GM21786 (cell line): ENCODE measurements around the gene UGT1A9.

Source experiments
- ATAC-seq: cut with Tn5 transposase; IDR thresholded peaks from one replicate; pipeline ENCODE4 v1.9.1; 2021; ENCODE audit not compliant: unreplicated experiment

The UGT1A9 gene

GRCh38 chr2:233754872-233755611, 83.3 kb downstream of the UGT1A9 start:
- no peak for ATAC-seq

- ATAC-seq, result no peak
Observed at GRCh38 chr2:233756429-233757081, 84.9 kb downstream of the UGT1A9 start.

GRCh38 chr2:233758141-233758540, 86.4 kb downstream of the UGT1A9 start:
- no peak for ATAC-seq

GRCh38 chr2:233758849-233759248, 87.2 kb downstream of the UGT1A9 start:
- ATAC-seq, result no peak

- no peak for ATAC-seq
Observed at GRCh38 chr2:233760043-233760442, 88.3 kb downstream of the UGT1A9 start, which contains the start of gene UGT1A1. TSS of gene UGT1A1 (plus strand) at chr2:233760270. CDS start at chr2:233760288, 18 bp downstream.

GRCh38 chr2:233761040-233761769, 89.5 kb downstream of the UGT1A9 start:
- no peak for ATAC-seq

DNA sequence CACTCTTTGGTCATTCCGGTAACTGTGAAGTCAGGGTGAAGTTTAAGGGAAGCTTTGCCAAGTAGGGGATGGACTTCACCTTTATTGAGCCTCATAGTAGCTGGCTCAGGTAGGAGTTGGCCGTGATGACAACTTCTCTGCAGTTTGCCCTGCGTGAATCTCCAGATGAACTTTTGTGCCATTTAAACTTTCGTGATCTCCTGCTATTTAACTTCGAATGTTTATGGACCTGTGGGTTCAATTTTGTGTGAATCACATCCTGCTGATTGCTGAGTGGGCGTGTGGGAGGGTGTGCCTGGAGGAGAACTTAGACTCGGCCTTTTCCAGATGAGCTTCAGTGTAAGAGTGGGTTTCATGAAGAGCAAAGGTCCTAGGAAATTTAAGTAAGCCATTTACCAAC, 92.6 kb downstream of the UGT1A9 start:
- no peak for ATAC-seq

DNA sequence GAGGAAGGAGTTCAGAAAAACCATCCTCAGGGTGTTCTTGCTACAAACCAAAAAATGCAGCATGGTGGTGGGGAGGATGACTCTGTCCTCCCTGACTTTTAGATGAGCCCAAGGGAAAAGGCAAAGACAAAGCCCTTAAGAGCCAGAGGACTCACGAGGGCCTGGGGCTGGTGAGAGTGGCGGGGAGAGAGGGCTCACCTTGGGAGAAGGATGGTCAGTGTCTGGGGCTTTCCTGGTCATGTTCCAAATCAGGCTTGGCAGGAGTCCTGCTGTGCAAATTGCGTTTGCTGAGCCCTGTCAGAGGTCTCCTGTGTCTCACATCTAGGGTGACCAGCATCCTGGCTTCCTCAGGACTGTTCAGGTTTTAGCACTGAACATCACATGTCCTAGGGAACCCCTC, 93.1 kb downstream of the UGT1A9 start:
- ATAC-seq, result no peak

GRCh38 chr2:233766416-233766815, 94.7 kb downstream of the UGT1A9 start:
- ATAC-seq, result no peak

DNA sequence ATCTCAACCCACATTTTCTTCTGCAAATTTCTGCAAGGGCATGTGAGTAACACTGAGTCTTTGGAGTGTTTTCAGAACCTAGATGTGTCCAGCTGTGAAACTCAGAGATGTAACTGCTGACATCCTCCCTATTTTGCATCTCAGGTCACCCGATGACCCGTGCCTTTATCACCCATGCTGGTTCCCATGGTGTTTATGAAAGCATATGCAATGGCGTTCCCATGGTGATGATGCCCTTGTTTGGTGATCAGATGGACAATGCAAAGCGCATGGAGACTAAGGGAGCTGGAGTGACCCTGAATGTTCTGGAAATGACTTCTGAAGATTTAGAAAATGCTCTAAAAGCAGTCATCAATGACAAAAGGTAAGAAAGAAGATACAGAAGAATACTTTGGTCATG, 96.4 kb downstream of the UGT1A9 start:
- no peak for ATAC-seq

- no peak for ATAC-seq
Observed at GRCh38 chr2:233769260-233769659, 97.6 kb downstream of the UGT1A9 start.

- no peak for ATAC-seq
Observed at GRCh38 chr2:233772153-233772552, 100.5 kb downstream of the UGT1A9 start.

DNA sequence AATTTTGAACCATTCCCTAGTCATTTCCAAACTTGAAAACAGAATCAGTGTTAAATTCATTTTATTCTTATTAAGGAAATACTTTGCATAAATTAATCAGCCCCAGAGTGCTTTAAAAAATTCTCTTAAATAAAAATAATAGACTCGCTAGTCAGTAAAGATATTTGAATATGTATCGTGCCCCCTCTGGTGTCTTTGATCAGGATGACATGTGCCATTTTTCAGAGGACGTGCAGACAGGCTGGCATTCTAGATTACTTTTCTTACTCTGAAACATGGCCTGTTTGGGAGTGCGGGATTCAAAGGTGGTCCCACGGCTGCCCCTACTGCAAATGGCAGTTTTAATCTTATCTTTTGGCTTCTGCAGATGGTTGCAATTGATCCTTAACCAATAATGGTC, 100.9 kb downstream of the UGT1A9 start:
- no peak for ATAC-seq

- no peak for ATAC-seq
Observed at GRCh38 chr2:233773854-233774253, 102.2 kb downstream of the UGT1A9 start.

DNA sequence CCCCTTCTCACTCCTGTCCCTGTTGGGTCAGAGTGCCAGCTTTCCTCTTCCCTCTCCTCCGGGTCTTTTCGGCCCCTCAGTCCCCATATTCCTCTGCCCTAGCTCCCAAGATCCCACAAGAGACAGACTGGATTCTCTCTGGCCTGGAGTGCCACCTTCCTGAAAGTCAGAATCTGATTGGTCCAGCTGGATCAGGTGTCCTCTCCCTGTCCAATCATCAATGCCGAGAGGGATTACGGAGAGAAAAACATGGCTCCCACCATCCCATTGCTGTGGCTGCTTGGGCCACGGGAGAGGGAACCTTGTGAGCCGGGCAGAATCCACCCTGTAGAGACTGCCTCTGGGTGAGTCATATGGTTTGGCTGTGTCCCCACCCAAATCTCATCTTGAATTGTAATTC, 103.7 kb downstream of the UGT1A9 start:
- no peak for ATAC-seq

DNA sequence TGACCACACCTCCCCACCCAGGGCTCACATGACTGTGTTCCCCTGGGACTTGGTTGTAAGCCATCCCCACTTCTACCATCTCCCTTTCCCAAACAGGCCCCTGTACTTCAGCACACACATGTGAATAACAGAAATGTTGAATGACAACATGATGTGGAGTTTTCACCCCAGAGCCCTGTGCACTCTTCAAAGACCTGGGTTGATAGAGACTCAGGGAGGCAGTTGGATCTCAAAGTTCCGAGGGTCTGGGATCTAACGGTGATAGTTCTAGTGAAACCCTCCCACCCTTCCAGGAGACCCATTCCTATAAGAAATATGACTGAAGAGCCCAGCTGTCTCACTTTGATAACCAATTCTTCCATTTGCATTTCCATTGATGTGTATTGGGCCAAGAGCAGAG, 106.3 kb downstream of the UGT1A9 start, which contains the start of gene MROH2A:
Gene MROH2A (plus strand): TSS at position 301 of the 400 bp plus-strand sequence. CDS start 1,029 bp downstream, outside the sequence.
- no peak for ATAC-seq

DNA sequence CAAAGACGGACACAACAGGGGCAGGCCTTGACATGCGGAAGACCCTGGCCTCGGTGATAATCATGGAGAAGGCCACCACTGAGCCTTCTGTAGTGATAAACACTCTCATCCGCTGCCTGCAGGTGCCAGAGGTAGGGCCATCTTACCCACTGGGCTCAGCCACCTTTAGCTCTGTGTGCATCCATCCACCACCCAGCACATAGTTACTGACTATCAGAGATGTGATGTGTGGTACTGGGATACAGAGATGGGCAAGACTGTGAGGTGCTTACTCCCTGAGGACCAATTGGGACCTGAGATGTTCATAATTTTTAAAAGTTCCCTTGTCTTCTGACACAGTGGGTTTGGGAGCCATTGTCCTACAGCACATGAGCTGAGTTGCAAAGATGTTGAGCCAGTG, 108.0 kb downstream of the UGT1A9 start:
- ATAC-seq, result no peak

GRCh38 chr2:233780771-233781170, 109.1 kb downstream of the UGT1A9 start:
- no peak for ATAC-seq

GRCh38 chr2:233789554-233789953, 117.9 kb downstream of the UGT1A9 start:
- no peak for ATAC-seq

DNA sequence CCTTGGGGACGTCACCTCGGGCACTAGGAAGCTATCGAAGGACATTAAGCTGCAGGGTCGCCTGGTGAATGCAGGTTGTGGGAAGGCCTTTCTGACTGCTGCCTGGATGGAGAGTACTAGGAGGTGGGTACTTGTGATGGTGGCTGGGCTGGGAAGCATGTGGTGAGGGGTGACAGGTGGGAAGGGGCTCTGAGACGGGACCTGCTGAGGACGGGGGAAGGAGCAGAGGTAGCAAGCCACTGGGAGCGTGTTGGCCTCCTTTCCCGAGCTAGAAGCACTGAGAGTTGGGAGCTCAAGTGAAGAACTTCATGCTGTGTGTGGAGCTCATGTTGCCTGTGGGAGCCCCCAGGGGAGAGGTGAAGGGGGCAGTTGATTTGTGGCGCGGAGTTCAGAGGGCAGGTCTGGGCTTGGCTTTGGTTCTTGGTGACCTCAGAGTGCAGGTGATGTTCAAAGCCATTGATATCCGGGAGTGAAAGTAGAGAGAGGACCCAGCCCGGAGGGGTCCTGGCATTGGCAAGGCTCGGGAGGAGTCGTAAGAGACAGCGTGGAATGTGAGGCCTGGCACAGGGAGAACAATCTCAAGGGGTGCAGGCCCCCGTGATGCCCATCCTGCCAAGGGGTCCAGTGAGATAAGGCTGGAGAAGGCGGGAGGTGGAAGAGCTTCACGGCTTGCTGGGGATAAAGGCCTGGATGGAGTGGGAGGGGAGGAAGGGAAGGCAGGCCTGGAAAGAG, 119.6 kb downstream of the UGT1A9 start:
- ATAC-seq, result no peak

- ATAC-seq, result no peak
Observed at GRCh38 chr2:233791883-233792329, 120.2 kb downstream of the UGT1A9 start.
